ENCODE data around the gene TJAP1. TPM values are rescaled to one million over a fixed set of nuclear protein-coding genes. Genes with fewer than 3 reads are reported as not detected.
A peak's percentile ranks its signal among the peaks of the same experiment; 100 is the strongest.

The TJAP1 gene
- total RNA-seq, 1 donor: 9.0 TPM

DNA sequence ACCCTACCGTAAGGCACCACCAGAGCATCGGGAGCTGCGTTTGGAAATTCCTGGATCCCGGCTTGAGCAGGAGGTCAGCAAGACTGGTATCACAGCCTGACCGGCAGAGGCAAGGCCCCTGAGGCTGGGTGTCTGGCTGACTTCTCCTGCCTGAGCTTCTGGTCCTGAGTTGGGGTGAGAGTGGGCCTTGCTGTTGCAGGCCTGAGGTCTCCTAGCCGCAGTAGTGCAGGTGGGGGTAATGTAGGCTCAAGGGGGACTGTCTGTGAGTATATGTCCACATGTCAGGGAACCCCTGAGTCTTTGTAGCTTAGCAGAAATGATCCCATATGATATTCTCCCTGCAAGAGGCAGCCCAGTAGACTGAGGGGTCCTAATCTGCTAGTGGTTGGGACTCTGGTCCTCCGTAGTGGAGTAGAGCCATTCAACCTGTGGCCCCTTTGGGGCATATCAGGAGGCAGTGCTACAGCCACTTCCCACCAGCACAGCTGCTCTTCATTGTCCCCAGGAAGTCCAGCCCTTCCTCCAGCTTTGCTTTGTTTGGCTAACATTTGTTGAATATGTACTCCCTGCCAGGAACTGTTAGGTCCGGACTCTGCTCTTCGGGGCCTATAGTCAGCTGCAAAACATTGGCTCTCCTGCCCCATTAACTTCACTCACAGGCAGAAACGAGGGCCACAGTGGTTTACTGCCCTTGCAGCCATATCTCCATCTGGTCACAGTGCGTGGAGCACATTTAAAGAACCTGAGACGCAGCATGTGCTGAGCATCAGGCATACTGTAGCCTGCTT lies 21.9 kb downstream of the TJAP1 start:
- H3K4me1 ChIP-seq (ENCODE audit: insufficient read depth, low read length): peaks cover 16% of the 10 kb centered on the region
- no peak overlapping the region for H3K4me3 ChIP-seq (ENCODE audit: low read length)
- no peaks in the 10 kb centered on the region for H3K9me3 ChIP-seq (ENCODE audit: low read depth, low read length)
- H3K27me3 ChIP-seq (ENCODE audit: insufficient read depth, low read length): no peaks in the 10 kb centered on the region

DNA sequence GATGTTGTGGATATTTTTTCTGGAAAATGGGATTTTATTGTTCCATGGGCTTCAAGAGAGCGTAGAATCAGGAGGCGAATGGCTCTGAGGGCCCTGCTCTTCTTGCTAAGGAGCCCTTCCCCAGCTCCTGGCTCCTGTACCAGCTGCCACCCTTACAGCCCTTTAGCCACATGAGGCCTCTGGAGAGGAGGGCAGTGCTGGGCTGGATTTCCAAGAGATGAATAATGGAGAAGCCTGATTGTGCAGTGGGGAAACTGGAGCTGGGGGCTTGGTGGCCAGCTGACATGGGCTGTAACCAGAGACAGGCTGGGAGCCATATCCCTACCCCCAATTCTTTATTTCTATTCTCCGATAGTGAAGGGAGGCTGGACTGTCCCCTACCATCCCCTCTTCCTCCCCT lies 23.6 kb downstream of the TJAP1 start:
- H3K9me3 ChIP-seq (ENCODE audit: low read depth, low read length): no peaks in the 10 kb centered on the region
- H3K4me1 ChIP-seq (ENCODE audit: insufficient read depth, low read length): no peaks in the 10 kb centered on the region
- H3K4me3 ChIP-seq (ENCODE audit: low read length): no peak overlapping the region
- H3K27me3 ChIP-seq (ENCODE audit: insufficient read depth, low read length): no peaks in the 10 kb centered on the region

DNA sequence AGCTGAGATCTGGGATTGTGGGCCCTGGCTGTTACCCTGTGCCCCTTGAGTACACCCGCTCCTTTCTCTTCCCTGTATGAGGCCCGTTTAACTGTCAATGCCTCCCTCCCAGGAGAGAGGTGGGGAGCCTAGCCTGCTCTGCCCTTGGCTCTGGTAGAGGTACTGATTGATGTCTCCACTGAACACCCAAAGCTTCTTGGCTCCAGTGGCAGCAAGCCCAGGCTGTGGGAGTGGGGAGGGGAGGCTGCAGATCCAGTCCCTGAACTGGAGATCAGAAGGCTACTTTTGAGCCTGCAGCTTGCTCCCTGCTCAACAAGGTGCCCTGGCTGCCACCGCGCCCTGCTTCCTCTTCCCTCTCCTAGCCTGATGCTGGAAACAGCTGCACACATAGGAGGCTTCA lies 25.3 kb downstream of the TJAP1 start:
- Histone ChIP-seq H3K9me3 (ENCODE audit: low read depth, low read length) (no peaks in the 10 kb centered on the region), H3K4me3 (ENCODE audit: low read length) (no peak overlapping the region), H3K4me1 (ENCODE audit: insufficient read depth, low read length) (peaks cover 3% of the 10 kb centered on the region), H3K27me3 (ENCODE audit: insufficient read depth, low read length) (no peaks in the 10 kb centered on the region)

DNA sequence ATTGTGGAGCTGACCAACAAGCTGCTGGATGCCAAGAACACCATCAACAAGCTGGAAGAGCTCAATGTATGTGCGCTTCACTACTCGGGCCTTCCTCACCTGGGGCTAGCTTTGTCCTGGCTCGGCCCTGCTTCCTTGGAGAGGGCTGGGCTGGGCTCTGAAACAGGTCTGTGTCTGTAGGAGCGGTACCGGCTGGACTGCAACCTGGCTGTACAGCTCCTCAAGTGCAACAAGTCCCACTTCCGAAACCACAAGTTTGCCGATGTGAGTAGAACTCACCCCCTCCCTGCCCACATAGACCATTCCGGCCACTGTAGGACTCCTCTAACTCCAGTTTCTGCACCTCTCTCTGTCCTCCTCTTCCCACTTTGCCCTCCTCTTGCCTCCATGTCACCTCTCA lies 26.1 kb downstream of the TJAP1 start:
- no peak overlapping the region for H3K4me3 ChIP-seq (ENCODE audit: low read length)
- H3K9me3 ChIP-seq (ENCODE audit: low read depth, low read length): no peaks in the 10 kb centered on the region
- peaks cover 3% of the 10 kb centered on the region for H3K27me3 ChIP-seq (ENCODE audit: insufficient read depth, low read length)
- H3K4me1 ChIP-seq (ENCODE audit: insufficient read depth, low read length): peaks cover 3% of the 10 kb centered on the region

DNA sequence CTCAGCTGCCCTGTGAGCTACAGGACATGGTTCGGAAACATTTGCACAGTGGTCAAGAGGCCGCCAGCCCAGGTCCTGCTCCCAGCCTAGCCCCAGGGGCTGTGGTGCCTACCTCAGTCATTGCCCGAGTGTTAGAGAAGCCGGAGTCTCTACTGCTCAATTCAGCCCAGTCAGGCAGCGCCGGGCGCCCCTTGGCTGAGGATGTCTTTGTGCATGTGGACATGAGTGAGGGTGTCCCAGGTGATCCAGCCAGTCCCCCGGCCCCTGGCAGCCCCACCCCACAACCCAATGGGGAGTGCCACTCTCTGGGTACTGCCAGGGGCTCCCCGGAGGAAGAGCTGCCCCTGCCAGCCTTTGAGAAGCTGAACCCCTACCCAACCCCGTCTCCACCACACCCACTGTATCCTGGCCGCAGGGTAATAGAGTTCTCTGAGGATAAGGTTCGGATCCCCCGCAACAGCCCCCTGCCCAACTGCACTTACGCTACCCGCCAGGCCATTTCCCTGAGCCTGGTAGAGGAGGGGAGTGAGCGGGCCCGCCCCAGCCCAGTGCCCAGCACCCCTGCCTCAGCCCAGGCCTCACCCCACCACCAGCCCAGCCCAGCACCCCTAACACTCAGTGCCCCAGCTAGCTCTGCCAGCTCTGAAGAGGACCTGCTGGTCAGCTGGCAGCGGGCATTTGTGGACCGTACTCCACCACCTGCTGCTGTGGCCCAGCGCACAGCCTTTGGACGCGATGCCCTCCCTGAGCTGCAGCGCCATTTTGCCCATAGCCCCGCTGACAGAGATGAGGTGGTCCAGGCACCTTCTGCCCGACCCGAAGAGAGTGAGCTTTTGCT lies 27.6 kb downstream of the TJAP1 start:
- Histone ChIP-seq H3K27me3 (ENCODE audit: insufficient read depth, low read length) (peaks cover 14% of the 10 kb centered on the region), H3K4me1 (ENCODE audit: insufficient read depth, low read length) (peaks cover 10% of the 10 kb centered on the region), H3K9me3 (ENCODE audit: low read depth, low read length) (no peaks in the 10 kb centered on the region), H3K4me3 (ENCODE audit: low read length) (no peak overlapping the region)

DNA sequence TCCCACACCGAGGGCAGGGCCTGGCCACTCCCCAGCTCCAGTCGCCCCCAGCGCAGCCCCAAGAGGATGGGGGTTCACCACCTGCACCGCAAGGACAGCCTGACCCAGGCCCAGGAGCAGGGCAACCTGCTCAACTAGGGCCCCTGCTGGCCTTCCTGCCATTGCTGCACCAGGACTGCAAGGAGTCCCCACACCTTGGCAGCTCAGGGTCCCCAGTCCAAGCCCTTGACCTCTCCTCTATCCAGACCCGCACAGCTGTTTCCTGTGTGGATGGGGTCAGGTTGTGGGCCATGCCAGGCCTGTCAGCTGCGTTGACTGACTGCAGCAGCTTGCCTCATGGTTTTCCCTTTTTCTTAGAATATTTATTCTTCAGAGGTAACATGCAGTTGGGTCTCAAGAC lies 28.3 kb downstream of the TJAP1 start:
- Histone ChIP-seq H3K9me3 (ENCODE audit: low read depth, low read length) (no peaks in the 10 kb centered on the region), H3K27me3 (ENCODE audit: insufficient read depth, low read length) (peaks cover 14% of the 10 kb centered on the region), H3K4me1 (ENCODE audit: insufficient read depth, low read length) (peaks cover 15% of the 10 kb centered on the region), H3K4me3 (ENCODE audit: low read length) (no peak overlapping the region)

DNA sequence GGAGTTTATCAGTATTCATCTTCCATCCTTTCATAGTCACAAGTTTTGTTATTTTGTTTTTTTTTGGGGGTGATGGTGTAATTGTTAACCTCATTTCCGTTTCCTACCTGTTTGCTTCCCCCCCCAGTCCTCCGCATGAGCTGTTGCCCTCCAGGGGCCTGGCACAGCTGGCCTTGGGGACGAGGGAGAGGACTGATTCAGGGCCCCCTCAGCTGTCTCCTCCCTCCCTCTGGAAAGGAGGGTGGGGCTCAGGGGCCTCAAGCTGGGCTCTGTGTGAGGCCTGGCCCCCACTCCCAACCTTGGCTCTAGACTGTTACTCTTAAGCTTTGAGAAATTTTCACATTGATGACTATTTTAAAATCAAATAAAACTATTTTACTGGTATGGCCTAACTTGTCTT lies 28.8 kb downstream of the TJAP1 start:
- no peaks in the 10 kb centered on the region for H3K9me3 ChIP-seq (ENCODE audit: low read depth, low read length)

DNA sequence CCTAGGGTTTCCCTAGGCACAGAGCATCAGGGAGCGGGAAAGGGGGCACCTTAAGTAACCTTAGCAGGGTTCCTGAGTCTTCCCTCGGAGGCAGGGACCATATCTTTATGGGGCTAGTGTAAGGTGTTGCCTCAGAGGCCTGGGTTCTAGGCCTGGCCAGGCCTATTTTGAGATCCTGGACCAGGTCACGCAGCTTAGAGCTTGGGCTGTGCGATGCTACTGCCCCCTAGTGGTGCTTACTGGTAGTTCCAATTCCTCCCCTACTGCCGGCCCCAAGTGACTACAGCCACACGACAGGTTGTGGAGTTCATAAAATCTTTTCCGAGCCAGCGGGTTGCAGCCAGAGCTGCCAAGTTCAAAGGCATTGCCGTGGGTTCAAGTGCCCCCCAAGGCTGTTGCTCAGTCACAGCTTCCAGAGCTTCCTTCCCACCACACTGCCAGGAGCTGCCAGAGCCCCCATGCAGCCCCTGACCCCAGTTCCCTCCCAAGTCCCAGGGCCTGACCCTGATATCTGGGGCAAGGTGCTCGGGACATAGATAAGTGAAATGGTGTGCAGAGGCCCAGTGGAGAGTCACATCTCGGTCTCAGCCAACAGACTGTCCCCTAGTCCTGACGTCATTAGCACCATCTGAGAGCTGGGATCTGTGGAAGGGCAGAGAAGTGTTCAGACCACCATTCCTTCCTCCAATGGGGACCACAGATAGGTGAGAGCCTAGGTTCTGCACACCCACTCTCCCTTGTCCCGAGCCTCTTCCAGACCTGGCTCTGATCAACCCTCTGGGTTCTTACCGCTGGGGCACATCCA lies 29.5 kb downstream of the TJAP1 start:
- no peak overlapping the region for H3K4me3 ChIP-seq (ENCODE audit: low read length)
- H3K27me3 ChIP-seq (ENCODE audit: insufficient read depth, low read length): peaks cover 14% of the 10 kb centered on the region
- no peaks in the 10 kb centered on the region for H3K9me3 ChIP-seq (ENCODE audit: low read depth, low read length)
- peaks cover 17% of the 10 kb centered on the region for H3K4me1 ChIP-seq (ENCODE audit: insufficient read depth, low read length)

More for the DNA sequence above, 28.8 kb downstream of the TJAP1 start:
- H3K4me3 ChIP-seq (ENCODE audit: low read length): no peak overlapping the region
- H3K27me3 ChIP-seq (ENCODE audit: insufficient read depth, low read length): peaks cover 14% of the 10 kb centered on the region
- peaks cover 17% of the 10 kb centered on the region for H3K4me1 ChIP-seq (ENCODE audit: insufficient read depth, low read length)

DNA sequence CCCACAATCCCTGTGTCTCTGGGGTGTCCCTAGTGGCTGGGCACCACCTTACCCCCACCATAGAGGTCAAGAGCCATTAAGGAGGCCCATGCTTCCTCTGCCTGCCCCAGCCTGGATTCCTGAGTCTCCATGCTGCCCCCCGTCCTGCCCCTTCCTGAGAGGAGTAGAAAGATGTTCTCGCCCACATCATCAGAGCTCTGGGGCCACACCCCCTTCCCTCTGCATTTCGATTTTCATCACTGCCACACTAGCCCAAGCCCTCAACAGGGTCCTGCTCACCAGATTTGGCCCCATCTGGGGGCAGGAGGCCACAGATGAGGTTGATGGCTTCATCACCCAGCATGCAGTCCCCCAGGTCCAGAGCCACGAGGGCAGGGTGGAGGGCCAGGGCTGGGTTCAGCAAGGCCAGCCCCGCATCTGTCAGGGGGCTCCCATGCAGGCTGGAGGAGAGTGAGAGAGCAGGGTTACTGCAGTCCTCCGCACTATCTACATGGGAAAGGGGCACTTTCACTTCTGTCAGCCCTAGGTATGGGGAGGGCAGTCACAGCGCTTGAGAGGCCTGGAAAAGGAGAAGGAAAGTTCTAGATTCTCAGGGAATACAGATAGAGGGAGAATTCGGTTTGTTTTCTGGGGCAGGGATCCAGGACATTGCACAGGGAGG lies 31.2 kb downstream of the TJAP1 start:
- no peak overlapping the region for H3K4me3 ChIP-seq (ENCODE audit: low read length)

DNA sequence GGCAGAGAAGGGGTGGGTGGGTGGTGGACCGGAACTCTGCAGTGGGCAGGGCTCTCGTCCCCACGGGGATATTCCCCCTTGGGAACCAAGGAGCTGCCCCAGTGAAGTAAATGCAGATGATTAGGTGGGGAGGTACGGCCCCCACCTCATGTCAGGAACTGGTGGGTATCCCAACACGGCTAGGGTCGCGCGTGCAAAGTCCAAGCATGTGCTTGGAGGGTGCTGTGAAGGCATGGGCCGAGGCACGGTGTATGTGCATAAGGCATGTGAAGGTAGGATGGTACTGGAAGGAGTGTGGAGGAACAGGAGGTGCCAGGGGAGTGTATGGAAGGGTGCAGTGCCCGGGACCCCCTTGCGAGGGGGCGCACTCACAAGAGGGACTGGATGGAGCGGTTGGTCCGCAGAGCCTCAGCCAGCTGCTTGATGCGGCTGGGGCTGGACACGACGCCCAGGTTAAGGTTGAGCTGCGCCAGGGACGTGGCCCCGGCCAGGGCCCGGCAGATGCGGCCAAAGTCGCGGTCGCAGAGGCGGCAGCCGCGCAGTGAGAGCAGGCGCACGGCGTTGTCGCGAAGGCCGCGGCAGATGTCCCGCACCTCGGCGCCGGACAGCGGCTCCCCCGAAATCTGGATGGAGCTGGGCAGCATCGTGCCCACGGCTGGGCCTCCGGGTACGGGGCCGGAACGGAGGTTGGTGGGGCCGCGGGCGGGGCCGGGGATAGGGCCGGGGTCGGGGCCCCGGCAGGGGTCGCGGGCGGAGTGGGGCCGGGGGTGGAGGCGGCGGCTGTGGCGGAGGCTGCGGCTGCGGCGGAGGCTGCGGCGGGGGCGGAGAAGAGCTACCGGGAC lies 32.0 kb downstream of the TJAP1 start:
- peaks cover 18% of the 10 kb centered on the region for H3K4me1 ChIP-seq (ENCODE audit: insufficient read depth, low read length)
- H3K9me3 ChIP-seq (ENCODE audit: low read depth, low read length): no peaks in the 10 kb centered on the region
- peaks cover 14% of the 10 kb centered on the region for H3K27me3 ChIP-seq (ENCODE audit: insufficient read depth, low read length)
- H3K4me3 ChIP-seq (ENCODE audit: low read length): peak overlapping the region; percentile 36

More for the DNA sequence above, 31.2 kb downstream of the TJAP1 start:
- H3K4me1 ChIP-seq (ENCODE audit: insufficient read depth, low read length): peaks cover 17% of the 10 kb centered on the region
- no peaks in the 10 kb centered on the region for H3K9me3 ChIP-seq (ENCODE audit: low read depth, low read length)
- peaks cover 14% of the 10 kb centered on the region for H3K27me3 ChIP-seq (ENCODE audit: insufficient read depth, low read length)

DNA sequence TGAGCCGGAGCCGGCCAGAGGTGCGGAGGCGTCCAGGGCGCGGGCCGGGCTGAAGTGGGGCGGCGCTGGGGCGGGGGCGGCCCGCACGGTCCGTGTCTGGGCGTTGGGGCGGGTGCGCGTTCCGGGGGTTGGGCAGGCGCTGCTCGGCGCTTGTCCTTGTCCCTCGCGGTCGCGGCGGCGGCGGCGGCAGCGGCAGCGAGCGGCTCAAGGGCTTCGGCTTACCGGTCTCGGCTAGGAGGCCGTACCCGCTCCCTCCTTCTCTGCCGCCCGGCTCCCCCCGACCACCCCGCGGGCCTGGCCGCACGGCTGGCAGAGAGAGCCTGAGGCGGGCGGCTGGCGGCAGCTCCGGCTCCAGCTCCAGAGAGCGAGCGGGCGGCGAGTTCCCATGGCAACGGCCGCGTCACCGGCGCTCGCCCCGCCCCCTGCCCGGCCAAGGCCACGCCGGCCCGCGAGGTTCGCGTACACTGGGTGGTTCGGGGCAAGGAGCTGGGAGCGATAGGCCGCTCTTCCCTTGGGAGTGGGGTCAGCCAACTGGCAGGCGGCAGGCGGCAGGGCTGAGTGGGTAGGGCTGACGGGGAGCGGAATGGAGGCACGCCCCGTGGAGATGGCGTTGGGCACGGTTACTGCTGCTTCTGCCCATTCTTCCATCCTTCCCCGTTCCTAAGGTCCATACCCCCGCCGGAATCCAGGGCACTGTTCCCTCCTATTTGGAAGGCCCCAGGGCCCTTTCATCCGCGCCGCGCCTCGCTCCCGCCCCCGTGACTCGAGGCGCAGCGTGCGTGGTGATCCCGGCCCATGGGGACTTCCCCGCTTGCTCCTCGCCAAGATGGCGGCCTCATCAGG lies 32.8 kb downstream of the TJAP1 start, which contains the start of gene LRRC73:
LRRC73 (minus strand) TSS at position 363 of the 843 bp plus-strand sequence. CDS start 561 bp downstream, outside the sequence.
- Histone ChIP-seq H3K4me1 (ENCODE audit: insufficient read depth, low read length) (peaks cover 26% of the 10 kb centered on the region), H3K4me3 (ENCODE audit: low read length) (peak within 1 kb of the TSS; percentile 36), H3K9me3 (ENCODE audit: low read depth, low read length) (no peaks in the 10 kb centered on the region), H3K27me3 (ENCODE audit: insufficient read depth, low read length) (peaks cover 14% of the 10 kb centered on the region)

DNA sequence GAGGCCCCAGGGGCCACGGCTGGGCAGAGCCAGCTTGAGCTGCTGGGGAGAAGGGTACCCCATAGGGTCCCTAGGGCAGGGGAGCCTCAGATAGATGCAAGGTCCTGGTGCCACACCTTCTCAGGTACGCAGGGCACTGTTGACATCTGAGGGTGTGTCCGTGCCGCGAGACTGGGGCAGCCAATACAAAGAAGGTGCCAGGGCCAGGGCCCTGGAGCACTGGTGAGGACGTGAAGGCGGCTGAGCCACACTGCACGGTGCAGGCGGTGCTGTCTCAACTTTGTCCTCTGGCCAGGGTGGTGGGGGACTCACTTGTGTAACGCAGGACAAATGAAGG lies 33.4 kb downstream of the TJAP1 start:
- no peaks in the 10 kb centered on the region for H3K9me3 ChIP-seq (ENCODE audit: low read depth, low read length)
- H3K4me3 ChIP-seq (ENCODE audit: low read length): no peak overlapping the region
- peaks cover 32% of the 10 kb centered on the region for H3K4me1 ChIP-seq (ENCODE audit: insufficient read depth, low read length)
- peaks cover 14% of the 10 kb centered on the region for H3K27me3 ChIP-seq (ENCODE audit: insufficient read depth, low read length)

DNA sequence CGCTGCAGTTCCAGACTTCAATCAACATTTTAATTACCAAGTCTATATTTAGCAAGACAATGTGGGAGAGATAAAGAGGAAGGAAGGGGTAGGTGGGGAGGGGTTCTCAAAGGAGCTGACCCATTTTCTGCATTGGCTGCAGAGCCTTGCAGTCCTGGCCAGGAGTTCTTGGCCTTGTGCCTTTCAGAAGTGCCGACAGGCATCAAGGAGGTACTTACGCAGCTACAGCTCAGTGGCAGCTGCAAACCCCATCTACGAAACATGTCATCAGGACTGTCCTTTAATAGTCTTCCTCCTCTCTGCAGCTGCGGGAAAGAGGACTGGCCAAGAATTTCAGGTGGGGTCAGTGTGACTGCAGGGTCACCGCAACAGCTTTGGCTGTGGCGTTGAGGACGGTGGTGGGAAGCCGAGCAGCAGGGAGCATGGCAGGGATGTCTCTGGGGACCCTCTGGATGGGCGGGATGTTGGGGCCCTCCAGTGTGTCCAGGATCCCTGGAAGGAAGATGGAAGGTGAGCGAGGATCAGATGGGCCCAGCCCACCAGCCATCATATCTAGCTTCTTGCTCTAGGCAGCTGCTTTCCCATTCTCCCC lies 34.5 kb downstream of the TJAP1 start:
- H3K9me3 ChIP-seq (ENCODE audit: low read depth, low read length): no peaks in the 10 kb centered on the region
- peaks cover 36% of the 10 kb centered on the region for H3K4me1 ChIP-seq (ENCODE audit: insufficient read depth, low read length)
- H3K27me3 ChIP-seq (ENCODE audit: insufficient read depth, low read length): peaks cover 14% of the 10 kb centered on the region
- H3K4me3 ChIP-seq (ENCODE audit: low read length): no peak overlapping the region

Data from mononuclear cell (primary cell).